PFSK-1 (cell line): Measurements from ENCODE around the gene CDHR2.

Experiments used
- POLR2AphosphoS5 ChIP-seq: IDR thresholded peaks from 2 replicates; pipeline ENCODE4 v1.6.1; 2012; ENCODE audit warnings: low read depth, mild to moderate bottlenecking, control low read depth, low read length, moderate library complexity
- TAF1 ChIP-seq: IDR thresholded peaks from 2 replicates; pipeline ENCODE4 v1.6.1; 2012; ENCODE audit warnings: low read length, control low read depth, borderline replicate concordance; ENCODE audit not compliant: insufficient read depth
- TF ChIP-seq, protein P1 (sequence below), 2 experiments: IDR thresholded peaks; 2 replicates each; pipeline versions ENCODE4 v1.6.1 to v1.8.0; 2011 to 2012; ENCODE audit warnings: low read depth in 2 of 2, low read length in 2 of 2, control low read depth in 1 of 2, inconsistent platforms in 1 of 2, mild to moderate bottlenecking in 1 of 2, moderate library complexity in 1 of 2; ENCODE audit not compliant: insufficient read depth in 1 of 2

DNA sequence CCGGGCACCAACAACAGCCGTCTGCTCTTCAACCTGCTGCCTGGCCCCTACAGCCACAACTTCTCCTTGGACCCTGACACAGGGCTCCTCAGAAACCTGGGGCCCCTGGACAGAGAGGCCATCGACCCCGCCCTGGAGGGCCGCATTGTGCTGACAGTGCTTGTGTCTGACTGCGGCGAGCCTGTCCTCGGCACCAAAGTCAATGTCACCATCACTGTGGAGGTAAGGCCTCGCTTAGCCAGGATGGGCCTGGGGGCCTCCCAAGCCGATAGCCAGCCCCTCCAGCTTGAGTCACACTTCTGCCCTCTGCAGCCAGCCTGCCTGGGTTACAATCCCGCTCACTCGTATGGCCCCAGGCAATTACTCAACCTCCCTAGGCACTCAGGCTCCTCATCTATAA, 32.2 kb downstream of the CDHR2 start:
- TF ChIP-seq POLR2AphosphoS5 (no peak), TAF1 (no peak)
- TF ChIP-seq, protein P1, sequence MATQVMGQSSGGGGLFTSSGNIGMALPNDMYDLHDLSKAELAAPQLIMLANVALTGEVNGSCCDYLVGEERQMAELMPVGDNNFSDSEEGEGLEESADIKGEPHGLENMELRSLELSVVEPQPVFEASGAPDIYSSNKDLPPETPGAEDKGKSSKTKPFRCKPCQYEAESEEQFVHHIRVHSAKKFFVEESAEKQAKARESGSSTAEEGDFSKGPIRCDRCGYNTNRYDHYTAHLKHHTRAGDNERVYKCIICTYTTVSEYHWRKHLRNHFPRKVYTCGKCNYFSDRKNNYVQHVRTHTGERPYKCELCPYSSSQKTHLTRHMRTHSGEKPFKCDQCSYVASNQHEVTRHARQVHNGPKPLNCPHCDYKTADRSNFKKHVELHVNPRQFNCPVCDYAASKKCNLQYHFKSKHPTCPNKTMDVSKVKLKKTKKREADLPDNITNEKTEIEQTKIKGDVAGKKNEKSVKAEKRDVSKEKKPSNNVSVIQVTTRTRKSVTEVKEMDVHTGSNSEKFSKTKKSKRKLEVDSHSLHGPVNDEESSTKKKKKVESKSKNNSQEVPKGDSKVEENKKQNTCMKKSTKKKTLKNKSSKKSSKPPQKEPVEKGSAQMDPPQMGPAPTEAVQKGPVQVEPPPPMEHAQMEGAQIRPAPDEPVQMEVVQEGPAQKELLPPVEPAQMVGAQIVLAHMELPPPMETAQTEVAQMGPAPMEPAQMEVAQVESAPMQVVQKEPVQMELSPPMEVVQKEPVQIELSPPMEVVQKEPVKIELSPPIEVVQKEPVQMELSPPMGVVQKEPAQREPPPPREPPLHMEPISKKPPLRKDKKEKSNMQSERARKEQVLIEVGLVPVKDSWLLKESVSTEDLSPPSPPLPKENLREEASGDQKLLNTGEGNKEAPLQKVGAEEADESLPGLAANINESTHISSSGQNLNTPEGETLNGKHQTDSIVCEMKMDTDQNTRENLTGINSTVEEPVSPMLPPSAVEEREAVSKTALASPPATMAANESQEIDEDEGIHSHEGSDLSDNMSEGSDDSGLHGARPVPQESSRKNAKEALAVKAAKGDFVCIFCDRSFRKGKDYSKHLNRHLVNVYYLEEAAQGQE (IDR thresholded peaks at IDR 0.05; ENCODE audit: insufficient read depth in 1 of 2, low read depth in 2 of 2, low read length in 2 of 2) = no peak
